Activated T-cell treated with anti-CD3 and anti-CD28 coated beads, Interleukin-2, amount 50 U/mL, for 1 hour (primary cell): Measurements from ENCODE around the gene C8G.

Experiments
- DNase-seq: peaks from one replicate; pipeline ENCODE4 v3.0.0-alpha.2; 2020

C8G gene

DNA sequence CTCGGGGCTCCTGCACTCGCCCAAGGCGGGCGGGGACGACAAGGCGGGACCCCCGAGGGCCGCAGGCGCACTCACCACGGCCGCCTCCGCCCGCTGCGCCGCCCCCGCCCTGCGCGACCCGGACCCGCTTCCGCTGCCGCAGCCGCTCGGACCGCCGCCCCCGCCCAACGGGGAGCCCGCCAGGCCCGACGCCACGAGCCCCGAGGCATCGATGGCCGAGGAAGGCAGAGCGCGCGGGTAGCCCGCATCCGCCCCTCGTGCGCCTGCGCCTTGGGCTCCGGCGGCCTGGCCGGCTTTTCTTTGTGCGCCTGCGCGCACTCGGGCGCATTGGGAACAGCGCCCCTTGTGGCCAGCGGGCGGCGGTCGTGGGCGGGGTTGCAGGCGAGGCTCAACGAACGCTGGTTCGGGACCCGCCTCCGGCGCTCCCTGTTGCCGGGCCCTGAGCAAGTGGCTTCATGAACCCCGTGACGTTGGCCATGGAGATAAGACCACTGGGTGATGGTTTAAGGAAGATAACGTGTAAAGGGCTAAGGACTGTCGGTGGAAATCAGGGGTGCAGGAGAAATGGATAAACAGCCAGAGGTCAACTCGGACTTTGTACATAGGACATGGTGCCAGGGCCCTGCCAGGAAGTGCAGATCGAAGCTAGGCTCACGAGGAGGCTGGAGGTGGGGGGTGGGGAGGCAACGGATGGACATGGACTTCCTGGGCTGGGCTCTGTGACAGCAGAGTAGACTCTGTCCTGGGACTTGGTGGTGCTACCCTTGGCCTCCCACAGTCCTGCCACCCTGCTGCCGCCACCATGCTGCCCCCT, at the start of gene C8G, which contains the start of gene FBXW5:
C8G (plus strand) TSS at position 725 of the 814 bp plus-strand sequence; CDS start at position 803, 78 bp downstream.
FBXW5 (minus strand) TSS at position 220 of the 814 bp plus-strand sequence. CDS start 655 bp downstream, outside the sequence.
- DNase-seq = peak; percentile 97

DNA sequence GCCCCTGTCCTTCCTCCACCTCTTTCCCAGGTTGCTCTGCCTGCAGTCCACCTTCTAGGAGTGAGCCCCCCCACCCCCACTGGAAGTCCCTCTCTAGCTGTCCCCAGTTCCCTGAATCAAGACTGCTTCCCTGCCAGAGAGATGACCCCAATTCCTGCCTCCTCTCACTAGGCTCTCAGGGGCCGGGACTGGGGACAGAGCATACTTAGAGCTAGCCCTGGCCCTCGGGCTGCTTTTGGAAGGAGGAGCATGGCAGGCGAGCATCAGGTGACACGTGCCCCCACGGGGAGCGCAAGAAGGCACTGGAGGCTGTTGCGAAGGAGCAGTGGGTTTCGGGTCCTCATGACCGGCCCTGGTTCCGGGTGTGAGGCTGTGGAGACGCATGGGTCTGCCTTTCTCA, 49.0 kb upstream of the C8G start:
- no peak for DNase-seq

DNA sequence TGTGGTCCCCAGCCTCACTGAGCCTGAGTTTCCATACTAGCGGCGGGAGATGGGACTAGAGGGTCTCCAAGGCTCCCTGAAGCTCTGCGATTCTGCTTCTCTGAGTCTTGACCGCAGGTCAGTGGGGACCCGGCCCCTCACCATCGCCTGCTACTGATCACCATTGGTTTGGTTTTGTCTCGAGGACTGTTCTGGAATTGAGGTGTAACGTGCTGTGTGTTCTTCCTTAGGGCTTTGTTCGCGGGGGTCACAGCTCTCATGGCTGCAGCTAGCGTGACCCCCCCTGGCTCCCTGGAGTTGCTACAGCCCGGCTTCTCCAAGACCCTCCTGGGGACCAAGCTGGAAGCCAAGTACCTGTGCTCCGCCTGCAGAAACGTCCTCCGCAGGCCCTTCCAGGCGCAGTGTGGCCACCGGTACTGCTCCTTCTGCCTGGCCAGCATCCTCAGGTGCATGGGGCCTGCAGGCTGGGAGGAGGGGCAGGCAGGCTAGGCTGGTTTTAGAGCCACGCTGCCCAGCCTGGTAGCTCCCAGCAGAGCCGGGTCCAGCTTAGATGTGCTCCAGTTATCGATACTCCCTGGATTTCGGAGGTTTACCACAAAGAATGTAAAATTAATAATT, 46.5 kb upstream of the C8G start:
- DNase-seq = no peak

DNA sequence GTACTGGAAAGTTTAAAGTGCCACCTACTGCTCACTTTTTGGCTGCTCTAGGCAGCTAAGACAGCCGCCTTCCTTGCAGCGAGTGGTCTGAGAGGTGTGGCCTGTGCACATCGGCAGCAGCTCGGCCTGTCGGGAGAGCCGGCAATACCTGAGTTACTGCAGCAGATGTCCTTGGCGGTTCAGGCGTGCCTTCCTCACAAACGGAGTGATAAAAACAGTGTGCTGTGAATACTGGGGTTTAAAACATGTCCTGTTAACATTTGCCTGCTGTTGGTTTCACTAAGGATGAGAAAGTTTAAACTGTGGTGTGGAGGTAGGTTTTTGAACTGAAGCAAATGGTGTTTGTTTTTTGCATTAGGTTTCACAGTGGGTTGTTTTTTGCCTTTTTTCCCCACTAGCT, 45.8 kb upstream of the C8G start:
- no peak for DNase-seq

DNA sequence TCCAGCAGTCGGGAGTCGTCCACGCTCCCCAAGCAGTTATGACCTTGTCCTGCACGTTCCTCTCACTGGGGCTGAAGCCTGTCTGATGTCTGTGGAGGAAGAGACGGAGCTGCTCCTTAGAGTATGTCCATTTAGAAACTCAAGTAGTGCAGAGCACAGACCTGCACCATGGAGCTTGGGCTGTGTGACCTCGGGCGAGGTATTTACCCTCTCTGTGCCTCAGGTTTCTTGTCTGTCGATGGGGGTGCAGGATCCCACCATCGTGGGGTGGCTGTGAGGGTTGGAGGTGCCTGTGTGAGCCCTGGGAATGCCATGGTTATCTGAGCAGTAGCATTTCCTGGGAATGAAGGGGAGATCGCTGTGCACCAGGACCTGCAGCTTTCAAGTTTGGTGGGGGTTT, 44.5 kb upstream of the C8G start:
- DNase-seq = no peak

DNA sequence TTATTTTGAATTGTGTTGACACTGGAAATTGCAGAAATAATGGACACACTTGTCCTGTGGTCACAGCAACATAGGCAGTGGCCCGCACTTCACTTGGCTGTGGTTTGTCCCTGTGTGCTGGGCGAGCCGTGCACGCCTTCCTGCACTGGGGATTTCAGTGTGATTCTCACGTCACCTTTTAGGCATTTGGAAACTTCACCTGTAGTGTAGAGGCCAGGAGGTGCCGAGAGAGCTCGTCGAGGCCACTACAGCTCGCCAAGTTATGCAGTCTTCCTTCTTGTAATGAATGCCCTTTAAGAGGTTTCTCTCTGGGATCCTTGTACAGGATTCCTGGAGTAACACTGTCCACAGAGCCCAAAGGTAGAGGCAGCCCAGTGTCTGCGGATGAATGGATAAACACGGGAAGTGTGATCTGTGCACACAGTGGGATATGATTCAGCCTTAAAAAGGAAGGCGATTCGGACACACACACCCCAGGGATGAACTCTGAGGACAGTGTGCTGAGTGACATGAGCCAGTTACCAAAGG, 44.0 kb upstream of the C8G start:
- DNase-seq = no peak

DNA sequence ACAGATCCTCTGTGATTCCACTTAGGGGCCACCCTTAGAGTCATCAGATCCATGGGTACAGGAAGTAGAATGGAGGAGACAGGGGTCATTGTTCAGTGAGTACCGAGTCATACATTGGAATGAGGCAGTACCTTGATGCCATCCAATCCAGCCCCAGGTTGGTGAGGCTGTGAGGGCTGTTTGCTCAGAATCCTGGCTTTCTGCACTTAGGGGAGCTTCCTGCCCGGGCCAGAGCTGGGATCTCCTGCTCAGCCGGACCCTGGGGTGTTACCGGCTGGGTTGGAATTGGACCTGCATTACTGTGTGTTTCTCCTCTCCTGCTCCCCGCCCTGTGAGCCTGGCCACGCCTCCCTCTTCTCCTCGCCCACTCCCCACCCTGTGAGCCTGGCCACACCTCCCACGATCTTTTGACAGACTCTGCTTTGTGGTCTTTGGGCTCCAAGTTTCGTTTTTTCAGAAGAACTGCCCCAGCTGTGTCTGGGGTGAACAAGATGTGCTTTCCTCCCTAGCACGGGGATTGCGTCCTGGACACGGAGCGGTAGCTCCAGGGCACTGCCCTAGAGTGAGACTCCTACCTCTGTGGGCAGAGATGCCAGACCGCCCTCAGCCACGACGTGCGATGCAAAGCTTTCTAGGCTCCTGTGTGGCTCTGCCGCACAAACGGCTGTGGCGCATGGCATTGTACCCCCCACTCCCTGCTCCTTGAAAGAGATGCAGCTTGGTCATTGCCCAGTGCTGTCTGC, 43.4 kb upstream of the C8G start:
- peak; percentile 66 for DNase-seq

DNA sequence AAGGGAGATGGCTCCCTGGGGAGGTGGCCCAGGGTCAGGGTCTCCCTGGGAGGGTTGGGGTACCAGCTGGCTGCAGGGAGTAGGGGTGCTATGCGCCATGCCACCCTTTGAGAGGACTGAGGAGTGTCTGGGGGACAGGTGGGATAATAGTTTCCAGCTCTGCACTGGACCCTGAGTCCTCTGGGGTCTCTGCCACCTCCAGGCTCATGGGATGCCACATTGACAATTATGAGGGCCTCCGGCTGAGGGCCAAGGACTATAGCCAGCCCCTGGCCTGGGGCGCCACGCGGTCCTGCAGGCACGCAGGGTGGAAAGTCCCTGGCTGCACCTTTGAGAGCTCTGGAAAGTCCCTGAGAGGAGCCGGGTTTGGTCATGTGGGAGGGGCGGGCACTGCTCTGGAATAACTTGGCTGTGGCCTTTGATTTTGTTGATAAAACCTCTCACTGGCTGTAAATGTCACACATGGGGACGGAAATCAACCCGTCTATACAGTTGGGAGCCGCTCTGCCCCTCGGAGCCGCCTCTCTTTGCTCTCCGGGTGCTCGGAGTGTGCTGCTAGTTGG, 42.7 kb upstream of the C8G start:
- peak; percentile 74 for DNase-seq

DNA sequence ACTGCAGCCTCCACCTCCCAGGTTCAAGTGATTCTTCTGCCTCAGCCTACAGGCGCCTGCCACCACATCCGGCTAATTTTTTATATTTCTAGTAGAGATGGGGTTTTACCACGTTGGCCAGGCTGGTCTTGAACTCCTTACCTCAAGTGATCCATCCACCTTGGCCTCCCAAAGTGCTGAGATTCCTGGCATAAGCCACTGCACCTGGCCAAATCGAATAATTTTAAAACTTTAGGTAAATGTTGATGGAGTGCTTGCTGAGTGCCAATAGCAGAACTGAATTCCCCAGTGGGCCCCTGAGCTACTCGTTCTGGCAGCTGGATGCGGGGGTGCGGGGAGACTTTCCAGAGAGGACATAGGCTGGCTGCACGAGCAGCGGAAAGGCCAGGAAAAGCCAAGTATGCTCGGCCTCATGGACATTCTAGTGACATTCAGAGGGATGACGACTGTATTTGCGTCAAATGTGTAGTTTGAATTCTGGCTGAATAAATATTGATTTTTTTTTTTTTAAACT, 41.9 kb upstream of the C8G start:
- DNase-seq = no peak

DNA sequence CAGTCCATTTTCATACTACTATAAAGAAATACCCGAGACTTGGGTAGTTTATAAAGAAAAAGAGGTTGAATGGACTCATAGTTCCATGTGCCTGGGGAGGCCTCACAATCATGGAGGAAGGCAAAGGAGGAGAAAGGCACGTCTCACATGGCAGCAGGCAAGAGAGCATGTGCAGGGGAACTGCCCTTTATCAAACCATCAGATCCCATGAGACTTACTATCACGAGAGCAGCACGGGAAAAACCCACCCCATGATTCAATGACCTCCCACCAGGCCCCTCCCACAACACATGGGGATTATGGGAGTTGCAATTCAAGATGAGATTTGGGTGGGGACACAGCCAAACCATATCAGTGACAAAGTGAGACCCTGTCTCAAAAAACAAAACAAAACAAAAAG, 38.8 kb upstream of the C8G start:
- no peak for DNase-seq

DNA sequence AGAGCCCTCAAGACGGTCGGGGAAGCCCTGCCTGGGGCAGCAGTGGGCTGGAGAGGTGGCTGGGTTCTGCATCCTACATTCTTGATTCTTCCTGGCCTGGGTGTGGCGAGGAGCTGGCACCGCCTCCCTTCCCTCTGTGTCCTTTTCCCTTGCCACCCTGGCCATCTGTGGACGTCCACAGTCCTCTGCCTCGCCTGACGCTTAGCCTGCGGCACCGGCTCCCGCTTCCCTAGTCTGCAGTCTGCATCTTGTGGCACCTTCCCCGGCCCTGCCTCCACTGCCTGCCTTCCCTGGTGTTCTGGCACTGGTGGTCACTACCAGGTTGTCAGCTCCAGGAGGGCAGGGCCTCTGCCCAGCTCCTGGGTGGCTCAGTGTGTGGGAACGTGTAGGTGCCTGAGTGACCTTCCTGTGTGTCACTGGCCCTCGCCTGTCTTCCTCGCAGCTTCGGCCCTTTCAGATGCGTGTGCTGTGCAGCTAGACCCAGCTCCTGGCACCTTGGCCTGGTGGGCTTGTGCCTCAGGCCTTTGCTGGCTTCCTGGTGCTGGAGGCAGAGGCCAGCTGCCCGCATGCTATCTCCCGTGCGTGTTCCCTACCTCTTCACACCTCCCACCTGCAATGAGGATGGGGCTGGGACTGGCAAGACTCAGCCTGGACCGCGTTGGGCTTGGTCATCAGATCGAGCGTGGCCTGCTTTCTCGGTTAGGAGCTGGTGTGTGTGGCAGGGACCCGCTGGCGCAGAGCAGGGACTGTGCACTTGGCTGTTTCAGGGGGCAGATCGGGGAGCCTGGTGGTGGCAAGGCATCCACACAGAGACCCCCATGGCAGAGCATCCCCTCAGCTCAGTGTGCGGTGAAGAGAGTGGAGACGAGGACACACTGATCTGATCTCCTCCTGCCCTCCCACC, 37.8 kb upstream of the C8G start:
- no peak for DNase-seq

DNA sequence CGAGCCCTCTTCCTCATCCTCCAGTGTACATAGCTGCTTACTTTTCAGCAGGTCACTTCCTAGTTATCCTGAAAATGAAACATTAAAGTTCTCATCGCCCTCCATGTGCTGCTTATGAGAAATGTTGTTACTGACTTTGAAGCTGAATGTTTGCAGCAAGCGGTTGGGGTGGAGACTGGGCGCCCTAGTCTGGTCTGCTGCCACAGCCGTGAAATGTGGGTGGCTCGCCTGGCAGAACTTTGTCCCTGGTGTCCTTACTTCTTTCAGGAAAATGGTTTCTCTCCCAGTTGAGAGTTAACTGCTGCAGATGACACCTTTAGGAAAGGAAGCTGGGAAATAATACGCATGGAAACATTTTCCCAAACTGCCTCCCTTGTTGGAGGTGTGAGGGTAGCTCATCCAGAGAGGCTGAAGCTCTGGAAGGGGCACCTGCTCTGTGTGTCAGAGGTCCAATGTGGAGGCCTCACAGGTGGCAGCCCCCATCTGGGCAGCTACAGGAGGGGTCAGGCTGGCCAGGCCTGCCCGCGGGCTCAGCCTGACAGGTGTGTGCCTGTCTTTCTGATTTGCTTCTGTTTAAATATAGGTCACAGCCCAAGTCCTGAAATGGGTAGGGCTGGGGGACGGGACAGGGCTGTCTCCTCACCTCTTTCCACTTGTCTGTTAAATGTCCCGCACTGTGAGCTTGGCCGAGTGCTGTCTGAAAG, 34.7 kb upstream of the C8G start:
- DNase-seq = no peak

DNA sequence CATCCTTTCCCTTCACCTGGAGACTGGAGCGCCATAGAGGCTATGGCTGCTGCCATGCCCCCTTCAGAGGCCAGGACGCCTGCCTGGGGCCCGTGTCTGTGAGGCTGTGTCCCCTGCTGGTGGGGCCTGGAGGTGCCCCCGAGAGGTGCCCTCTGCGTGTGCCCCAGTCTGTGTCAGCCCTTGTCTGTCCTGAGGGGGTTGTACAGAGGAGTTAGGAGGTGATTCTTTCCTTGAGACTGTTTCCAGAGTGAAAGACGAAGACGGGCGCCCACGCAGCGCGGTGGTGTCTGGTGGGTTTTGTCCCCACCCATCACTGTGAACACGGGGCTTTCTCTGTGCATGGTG, 34.2 kb upstream of the C8G start:
- DNase-seq = no peak

DNA sequence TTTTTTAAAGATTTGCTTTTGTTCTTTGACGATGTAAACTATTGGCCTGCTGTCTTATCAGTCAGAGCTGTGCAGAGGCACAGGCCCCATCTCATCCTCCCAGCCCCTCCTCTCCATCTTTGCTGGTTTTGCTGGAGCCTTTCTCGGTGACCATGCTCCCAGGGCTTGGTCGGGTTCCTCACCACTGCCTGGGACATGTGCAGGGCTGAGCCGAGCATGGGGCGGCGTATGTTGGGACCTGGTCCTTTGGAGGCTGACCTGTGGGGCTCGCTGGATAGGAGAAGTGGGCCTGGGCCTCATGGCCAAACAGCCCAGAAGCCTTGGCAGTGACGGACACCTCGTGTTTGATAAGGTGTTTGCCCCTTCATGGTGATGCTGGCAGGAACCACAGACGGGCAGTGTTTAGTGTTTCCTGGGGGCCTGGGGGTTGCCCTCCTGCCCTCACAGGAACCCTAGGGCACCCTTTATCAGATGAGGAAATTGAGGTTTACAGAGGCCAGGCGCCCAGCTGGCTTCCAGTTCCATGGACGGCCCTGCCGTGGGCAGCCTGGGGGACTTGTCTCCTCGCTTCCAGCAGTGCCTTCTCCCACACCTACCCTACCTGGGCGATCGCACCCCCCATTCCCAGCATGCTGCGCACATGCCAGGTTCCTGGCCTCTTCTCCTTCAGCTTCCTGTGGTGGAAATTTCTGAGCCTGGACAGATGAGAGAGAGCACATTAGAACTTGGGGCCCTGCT, 31.2 kb upstream of the C8G start:
- DNase-seq = no peak

DNA sequence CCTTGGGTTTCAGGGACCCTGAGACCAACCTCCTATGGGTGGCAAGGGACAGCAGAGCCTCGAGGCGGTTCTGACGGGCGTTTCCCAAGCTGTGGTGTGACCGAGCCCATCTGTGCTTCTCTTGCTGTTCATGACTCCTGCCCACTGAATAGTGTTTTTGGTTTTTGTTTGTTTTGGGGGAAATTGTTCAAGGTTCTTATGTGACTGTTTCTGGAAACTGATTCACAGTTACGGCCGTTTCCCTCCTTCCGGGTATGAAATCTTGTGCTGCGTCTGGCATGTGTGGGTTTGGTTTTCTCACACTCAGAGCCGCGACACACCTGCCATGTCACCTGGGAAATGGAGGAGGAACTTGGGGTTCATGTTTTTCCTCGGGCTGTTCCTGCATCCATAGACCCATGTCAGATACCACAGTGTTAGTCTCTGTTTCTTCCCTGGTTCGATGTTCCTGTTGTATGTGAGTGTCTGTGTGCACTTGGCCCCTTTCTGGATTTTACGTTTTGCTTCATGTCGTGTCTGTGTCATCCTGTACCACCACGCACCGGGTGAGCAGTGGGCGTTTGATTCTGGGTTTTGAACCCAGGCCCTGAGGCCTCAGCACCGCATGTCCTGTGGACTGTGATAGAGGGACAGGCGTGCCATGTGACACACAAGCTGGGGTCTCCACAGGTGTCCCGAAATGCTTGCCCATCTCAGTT, 29.3 kb upstream of the C8G start:
- no peak for DNase-seq

DNA sequence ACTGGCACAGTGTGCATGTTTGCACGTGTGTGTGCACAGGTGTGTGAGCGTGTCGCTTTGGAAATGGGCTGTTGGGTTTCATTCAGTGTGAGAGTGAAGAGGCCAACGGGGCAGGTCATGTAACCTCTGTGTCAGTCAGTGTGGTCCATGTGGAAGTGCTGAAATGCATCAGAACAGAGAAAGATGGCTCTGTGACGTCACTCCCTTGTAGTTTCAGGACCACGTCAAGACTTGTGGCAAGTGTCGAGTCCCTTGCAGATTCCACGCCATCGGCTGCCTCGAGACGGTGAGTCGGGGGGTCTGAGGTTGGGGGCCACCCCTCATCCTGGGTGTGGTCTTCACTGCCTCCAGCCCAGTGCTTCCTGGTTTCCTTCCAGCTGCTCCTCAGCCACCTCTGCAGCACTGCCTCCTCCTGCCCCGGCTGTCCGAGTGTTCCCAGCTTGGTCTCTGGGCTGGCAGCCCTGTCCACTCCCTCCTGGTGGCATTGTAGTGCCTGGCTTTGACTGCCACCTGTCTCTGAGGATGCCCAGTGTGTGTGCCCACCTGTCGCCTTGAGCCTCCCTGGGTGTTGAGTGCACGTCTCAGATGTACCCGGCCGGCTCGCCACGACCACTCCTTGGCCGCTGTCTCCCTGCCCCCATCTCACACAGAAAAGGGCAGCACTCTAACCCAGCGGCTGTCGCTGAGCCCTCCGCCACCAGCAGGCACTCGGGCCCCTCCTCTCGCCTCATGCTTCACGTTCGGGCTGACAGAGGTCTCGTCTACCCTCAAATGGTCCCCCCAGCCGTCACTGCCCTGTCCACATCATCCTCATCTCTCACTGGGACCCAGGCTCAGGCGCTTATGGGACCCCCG, 28.5 kb upstream of the C8G start:
- DNase-seq = no peak

DNA sequence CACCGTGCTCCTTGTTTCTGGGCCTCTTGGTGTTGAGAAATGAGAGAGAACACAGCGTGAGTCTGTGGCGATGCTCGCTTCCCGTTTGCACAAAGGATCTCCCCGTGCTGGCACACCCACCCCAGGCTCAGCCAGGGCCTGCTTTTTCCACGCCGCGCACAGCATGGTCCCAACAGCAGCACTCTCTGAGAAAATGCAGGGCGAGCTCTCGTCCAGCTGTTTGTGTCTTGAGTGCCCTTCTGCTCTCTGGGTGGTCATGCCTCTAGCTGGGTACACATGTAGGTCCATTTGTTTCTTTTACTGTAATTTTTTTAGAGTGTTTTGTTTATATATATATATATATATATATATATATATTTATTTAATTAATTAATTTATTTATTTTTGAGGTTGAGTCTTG, 27.1 kb upstream of the C8G start:
- no peak for DNase-seq

DNA sequence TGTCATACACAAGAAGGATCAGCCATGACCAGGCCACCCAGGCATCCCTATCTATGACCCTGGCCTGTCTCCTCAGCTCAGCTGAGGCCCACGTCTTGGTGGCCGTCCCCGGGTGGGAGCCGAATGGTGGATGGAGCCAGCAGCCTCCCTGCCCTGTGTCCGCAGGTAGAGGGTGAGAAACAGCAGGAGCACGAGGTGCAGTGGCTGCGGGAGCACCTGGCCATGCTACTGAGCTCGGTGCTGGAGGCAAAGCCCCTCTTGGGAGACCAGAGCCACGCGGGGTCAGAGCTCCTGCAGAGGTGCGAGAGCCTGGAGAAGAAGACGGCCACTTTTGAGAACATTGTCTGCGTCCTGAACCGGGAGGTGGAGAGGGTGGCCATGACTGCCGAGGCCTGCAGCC, 25.0 kb upstream of the C8G start:
- DNase-seq = no peak

DNA sequence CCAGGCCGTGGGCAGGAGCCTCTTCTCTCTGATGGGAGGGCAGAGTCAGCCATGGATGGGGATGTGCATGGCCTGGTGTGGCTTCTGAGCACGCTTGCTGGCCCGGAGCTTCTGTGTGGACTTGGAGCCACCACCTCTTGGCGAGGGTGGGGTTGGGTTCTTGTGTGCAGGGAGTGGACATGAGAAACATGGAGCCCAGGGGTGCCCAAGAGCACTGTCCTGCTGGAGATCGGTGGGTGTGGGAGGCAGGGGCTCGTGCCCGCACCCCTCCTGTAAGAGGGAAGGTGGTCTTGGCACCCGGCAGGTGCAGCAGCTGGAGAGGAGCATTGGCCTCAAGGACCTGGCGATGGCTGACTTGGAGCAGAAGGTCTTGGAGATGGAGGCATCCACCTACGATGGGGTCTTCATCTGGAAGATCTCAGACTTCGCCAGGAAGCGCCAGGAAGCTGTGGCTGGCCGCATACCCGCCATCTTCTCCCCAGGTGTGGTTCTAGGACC, 24.3 kb upstream of the C8G start:
- no peak for DNase-seq
